ENCODE measurements around the gene SSR1. TPM values are rescaled to one million over a fixed set of nuclear protein-coding genes. Genes with fewer than 3 reads are reported as not detected.

SSR1 gene
- total and polyA plus RNA-seq, 9 of the 15 experiments (the other 6 are each of a cell fraction or from before 2014, with no cell fraction given) = 87.7 to 220 (median 144) TPM

DNA sequence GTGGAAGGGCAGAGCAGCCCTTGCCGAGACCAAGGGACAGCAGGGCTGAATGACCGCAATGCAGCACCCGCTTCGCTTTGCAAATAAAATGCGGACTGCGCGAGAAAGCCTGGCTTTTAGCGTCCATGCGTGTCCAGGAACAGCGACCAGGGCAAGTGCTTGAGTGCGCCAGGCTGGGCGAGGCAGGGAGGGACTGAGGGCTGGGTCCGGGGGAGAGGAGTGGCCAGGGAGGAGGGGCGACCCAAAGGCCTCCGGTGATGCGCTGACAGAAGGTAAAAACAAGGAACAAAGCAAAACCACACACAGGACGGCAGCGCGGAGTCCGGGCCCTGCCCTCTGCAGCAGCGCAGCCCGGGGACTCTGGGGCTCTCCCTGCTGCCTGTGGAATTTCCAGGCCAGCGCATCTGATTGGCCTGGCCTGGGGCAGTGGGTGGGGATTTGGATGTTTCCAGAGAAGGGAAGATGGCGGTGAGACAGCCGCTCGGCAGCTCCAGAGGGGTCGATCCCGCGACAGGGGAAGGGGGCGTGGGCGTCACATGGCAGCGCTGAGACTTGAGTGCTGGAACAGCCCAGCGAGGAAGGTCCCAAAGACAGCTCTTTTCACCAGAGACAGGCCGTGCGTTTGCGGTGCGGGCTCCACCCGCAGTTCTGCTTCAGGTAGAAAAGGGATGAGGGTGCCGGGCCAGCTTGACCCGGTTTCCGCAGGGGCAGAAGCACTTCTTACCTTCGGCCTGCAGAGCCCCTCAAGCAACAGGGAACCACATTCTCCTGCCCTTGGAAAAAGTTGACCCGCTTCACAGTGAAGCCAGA, 51.8 kb downstream of the SSR1 start (continued):
- TF ChIP-seq, protein P1, sequence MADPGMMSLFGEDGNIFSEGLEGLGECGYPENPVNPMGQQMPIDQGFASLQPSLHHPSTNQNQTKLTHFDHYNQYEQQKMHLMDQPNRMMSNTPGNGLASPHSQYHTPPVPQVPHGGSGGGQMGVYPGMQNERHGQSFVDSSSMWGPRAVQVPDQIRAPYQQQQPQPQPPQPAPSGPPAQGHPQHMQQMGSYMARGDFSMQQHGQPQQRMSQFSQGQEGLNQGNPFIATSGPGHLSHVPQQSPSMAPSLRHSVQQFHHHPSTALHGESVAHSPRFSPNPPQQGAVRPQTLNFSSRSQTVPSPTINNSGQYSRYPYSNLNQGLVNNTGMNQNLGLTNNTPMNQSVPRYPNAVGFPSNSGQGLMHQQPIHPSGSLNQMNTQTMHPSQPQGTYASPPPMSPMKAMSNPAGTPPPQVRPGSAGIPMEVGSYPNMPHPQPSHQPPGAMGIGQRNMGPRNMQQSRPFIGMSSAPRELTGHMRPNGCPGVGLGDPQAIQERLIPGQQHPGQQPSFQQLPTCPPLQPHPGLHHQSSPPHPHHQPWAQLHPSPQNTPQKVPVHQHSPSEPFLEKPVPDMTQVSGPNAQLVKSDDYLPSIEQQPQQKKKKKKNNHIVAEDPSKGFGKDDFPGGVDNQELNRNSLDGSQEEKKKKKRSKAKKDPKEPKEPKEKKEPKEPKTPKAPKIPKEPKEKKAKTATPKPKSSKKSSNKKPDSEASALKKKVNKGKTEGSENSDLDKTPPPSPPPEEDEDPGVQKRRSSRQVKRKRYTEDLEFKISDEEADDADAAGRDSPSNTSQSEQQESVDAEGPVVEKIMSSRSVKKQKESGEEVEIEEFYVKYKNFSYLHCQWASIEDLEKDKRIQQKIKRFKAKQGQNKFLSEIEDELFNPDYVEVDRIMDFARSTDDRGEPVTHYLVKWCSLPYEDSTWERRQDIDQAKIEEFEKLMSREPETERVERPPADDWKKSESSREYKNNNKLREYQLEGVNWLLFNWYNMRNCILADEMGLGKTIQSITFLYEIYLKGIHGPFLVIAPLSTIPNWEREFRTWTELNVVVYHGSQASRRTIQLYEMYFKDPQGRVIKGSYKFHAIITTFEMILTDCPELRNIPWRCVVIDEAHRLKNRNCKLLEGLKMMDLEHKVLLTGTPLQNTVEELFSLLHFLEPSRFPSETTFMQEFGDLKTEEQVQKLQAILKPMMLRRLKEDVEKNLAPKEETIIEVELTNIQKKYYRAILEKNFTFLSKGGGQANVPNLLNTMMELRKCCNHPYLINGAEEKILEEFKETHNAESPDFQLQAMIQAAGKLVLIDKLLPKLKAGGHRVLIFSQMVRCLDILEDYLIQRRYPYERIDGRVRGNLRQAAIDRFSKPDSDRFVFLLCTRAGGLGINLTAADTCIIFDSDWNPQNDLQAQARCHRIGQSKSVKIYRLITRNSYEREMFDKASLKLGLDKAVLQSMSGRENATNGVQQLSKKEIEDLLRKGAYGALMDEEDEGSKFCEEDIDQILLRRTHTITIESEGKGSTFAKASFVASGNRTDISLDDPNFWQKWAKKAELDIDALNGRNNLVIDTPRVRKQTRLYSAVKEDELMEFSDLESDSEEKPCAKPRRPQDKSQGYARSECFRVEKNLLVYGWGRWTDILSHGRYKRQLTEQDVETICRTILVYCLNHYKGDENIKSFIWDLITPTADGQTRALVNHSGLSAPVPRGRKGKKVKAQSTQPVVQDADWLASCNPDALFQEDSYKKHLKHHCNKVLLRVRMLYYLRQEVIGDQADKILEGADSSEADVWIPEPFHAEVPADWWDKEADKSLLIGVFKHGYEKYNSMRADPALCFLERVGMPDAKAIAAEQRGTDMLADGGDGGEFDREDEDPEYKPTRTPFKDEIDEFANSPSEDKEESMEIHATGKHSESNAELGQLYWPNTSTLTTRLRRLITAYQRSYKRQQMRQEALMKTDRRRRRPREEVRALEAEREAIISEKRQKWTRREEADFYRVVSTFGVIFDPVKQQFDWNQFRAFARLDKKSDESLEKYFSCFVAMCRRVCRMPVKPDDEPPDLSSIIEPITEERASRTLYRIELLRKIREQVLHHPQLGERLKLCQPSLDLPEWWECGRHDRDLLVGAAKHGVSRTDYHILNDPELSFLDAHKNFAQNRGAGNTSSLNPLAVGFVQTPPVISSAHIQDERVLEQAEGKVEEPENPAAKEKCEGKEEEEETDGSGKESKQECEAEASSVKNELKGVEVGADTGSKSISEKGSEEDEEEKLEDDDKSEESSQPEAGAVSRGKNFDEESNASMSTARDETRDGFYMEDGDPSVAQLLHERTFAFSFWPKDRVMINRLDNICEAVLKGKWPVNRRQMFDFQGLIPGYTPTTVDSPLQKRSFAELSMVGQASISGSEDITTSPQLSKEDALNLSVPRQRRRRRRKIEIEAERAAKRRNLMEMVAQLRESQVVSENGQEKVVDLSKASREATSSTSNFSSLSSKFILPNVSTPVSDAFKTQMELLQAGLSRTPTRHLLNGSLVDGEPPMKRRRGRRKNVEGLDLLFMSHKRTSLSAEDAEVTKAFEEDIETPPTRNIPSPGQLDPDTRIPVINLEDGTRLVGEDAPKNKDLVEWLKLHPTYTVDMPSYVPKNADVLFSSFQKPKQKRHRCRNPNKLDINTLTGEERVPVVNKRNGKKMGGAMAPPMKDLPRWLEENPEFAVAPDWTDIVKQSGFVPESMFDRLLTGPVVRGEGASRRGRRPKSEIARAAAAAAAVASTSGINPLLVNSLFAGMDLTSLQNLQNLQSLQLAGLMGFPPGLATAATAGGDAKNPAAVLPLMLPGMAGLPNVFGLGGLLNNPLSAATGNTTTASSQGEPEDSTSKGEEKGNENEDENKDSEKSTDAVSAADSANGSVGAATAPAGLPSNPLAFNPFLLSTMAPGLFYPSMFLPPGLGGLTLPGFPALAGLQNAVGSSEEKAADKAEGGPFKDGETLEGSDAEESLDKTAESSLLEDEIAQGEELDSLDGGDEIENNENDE (IDR thresholded peaks at IDR 0.05; ENCODE audit: low read depth, low read length) = no peak
- no peak for TF ChIP-seq ZNF124 (CRISPR knock-in tag; IDR thresholded peaks at IDR 0.05)
- TF ChIP-seq NONO (IDR thresholded peaks at IDR 0.05; ENCODE audit: low read depth in 2 of 2, low read length in 1 of 2) = 0 out of 4 replicates have a peak, but pooled peaks of 1 of the 2 experiments have one; percentile 22
- TF ChIP-seq TAF1 (IDR thresholded peaks at IDR 0.05; ENCODE audit: control insufficient read depth, extremely low read depth, insufficient read depth, low read length, severe bottlenecking) = peak; percentile 35
- TF ChIP-seq MEIS2 (IDR thresholded peaks at IDR 0.05; ENCODE audit: partially characterized antibody) = peak; percentile 40
- TF ChIP-seq PHF20 (IDR thresholded peaks at IDR 0.05; ENCODE audit: partially characterized antibody) = peak; percentile 32
- TF ChIP-seq, protein P2, sequence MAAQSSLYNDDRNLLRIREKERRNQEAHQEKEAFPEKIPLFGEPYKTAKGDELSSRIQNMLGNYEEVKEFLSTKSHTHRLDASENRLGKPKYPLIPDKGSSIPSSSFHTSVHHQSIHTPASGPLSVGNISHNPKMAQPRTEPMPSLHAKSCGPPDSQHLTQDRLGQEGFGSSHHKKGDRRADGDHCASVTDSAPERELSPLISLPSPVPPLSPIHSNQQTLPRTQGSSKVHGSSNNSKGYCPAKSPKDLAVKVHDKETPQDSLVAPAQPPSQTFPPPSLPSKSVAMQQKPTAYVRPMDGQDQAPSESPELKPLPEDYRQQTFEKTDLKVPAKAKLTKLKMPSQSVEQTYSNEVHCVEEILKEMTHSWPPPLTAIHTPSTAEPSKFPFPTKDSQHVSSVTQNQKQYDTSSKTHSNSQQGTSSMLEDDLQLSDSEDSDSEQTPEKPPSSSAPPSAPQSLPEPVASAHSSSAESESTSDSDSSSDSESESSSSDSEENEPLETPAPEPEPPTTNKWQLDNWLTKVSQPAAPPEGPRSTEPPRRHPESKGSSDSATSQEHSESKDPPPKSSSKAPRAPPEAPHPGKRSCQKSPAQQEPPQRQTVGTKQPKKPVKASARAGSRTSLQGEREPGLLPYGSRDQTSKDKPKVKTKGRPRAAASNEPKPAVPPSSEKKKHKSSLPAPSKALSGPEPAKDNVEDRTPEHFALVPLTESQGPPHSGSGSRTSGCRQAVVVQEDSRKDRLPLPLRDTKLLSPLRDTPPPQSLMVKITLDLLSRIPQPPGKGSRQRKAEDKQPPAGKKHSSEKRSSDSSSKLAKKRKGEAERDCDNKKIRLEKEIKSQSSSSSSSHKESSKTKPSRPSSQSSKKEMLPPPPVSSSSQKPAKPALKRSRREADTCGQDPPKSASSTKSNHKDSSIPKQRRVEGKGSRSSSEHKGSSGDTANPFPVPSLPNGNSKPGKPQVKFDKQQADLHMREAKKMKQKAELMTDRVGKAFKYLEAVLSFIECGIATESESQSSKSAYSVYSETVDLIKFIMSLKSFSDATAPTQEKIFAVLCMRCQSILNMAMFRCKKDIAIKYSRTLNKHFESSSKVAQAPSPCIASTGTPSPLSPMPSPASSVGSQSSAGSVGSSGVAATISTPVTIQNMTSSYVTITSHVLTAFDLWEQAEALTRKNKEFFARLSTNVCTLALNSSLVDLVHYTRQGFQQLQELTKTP (IDR thresholded peaks at IDR 0.05; ENCODE audit: low read depth in 1 of 2, partially characterized antibody in 2 of 2) = no peak
- TF ChIP-seq NFIX (CRISPR knock-in tag; IDR thresholded peaks at IDR 0.05; ENCODE audit: low read depth) = no peak
- no peak for TF ChIP-seq CHCHD3 (CRISPR knock-in tag; IDR thresholded peaks at IDR 0.05)
- no peak for TF ChIP-seq HNRNPLL (IDR thresholded peaks at IDR 0.05; ENCODE audit: low read depth, low read length, poor library complexity, severe bottlenecking)
- no peak for TF ChIP-seq ZNF217 (CRISPR knock-in tag; IDR thresholded peaks at IDR 0.05)
